ENCODE measurements around the gene PON2. TPM values are rescaled to one million over a fixed set of nuclear protein-coding genes. Genes with fewer than 3 reads are reported as not detected.
A peak's percentile ranks its signal among the peaks of the same experiment; 100 is the strongest.

PON2 gene
- total RNA-seq, 1 experiment from 2014 or later, result 50.3 TPM

GRCh38 chr7:95421000-95421846, 13.6 kb downstream of the PON2 start:
- ChIA-PET CTCF (interaction anchor here (0.7 kb wide), 1 partner anchor 558 kb away, joined by 4 read pairs; no protein-coding TSS in a partner anchor), POLR2A (ENCODE audit: unreplicated experiment) (no interaction called here)
- H3K4me2 ChIP-seq, result no peak overlapping the region
- H3K36me3 ChIP-seq (ENCODE audit: low read depth), result no peaks in the 10 kb centered on the region
- no peak overlapping the region for H3K27ac ChIP-seq
- no TSS peak for BruUV-seq (replicated peaks)
- H3K79me2 ChIP-seq (ENCODE audit: low read depth), result no peaks in the 10 kb centered on the region
- DNase-seq, result peak; percentile 3 to 55
- H2AFZ ChIP-seq, result no peak overlapping the region
- no peaks in the 10 kb centered on the region for H3F3A ChIP-seq (ENCODE audit: insufficient read depth, low read depth)
- no peaks in the 10 kb centered on the region for H4K20me1 ChIP-seq (ENCODE audit: insufficient read depth)
- intact Hi-C loops (cut with micrococcal nuclease; ENCODE audit: unreplicated experiment), result no loop called here
- H3K9me2 ChIP-seq (ENCODE audit: insufficient read depth), result no peaks in the 10 kb centered on the region
- no peak overlapping the region for H3K4me3 ChIP-seq
- no peaks in the 10 kb centered on the region for H3K9me3 ChIP-seq (ENCODE audit: insufficient read depth, low read depth)
- no peak for TF ChIP-seq CTCF (conservative IDR thresholded peaks at IDR 0.05)
- TF ChIP-seq EZH2 (IDR thresholded peaks at IDR 0.05; ENCODE audit: low read depth), result no peak
- H3K27me3 ChIP-seq (ENCODE audit: insufficient read depth, low read depth), result no peaks in the 10 kb centered on the region
- H3K4me1 ChIP-seq (replicated peaks; ENCODE audit: insufficient read depth), result no peaks in the 10 kb centered on the region

- no peak for DNase-seq
- ChIA-PET CTCF (interaction anchor here (0.6 kb wide), 1 partner anchor 279 kb away, joined by 7 read pairs; no protein-coding TSS in a partner anchor), POLR2A (ENCODE audit: unreplicated experiment) (interaction anchor here (0.6 kb wide), 1 partner anchor 17 kb away, joined by 3 read pairs; no protein-coding TSS in a partner anchor)
- Histone ChIP-seq H3K27me3 (ENCODE audit: insufficient read depth, low read depth) (no peaks in the 10 kb centered on the region), H3K9me2 (ENCODE audit: insufficient read depth) (no peaks in the 10 kb centered on the region), H4K20me1 (ENCODE audit: insufficient read depth) (no peaks in the 10 kb centered on the region), H2AFZ (no peak overlapping the region), H3K4me2 (no peak overlapping the region), H3K79me2 (ENCODE audit: low read depth) (no peaks in the 10 kb centered on the region), H3K4me3 (no peak overlapping the region), H3K36me3 (ENCODE audit: low read depth) (no peaks in the 10 kb centered on the region), H3K27ac (no peak overlapping the region), H3K4me1 (replicated peaks; ENCODE audit: insufficient read depth) (no peaks in the 10 kb centered on the region), H3F3A (ENCODE audit: insufficient read depth, low read depth) (no peaks in the 10 kb centered on the region), H3K9me3 (ENCODE audit: insufficient read depth, low read depth) (no peaks in the 10 kb centered on the region)
- intact Hi-C loops (cut with micrococcal nuclease; ENCODE audit: unreplicated experiment), result no loop called here
- TF ChIP-seq CTCF (conservative IDR thresholded peaks at IDR 0.05), result no peak
- no peak for TF ChIP-seq EZH2 (IDR thresholded peaks at IDR 0.05; ENCODE audit: low read depth)
- BruUV-seq (replicated peaks), result no TSS peak
These were observed 22.8 kb downstream of the PON2 start for GRCh38 chr7:95412075-95412474.

GRCh38 chr7:95411666-95412065, 23.2 kb downstream of the PON2 start:
- BruUV-seq (replicated peaks), result no TSS peak
- H3K4me1 ChIP-seq (replicated peaks; ENCODE audit: insufficient read depth), result no peaks in the 10 kb centered on the region
- POLR2A ChIA-PET (ENCODE audit: unreplicated experiment), result interaction anchor here (0.6 kb wide), 1 partner anchor 18 kb away, joined by 3 read pairs; no protein-coding TSS in a partner anchor

More at GRCh38 chr7:95411666-95412065, 23.2 kb downstream of the PON2 start:
- Histone ChIP-seq H3K4me3 (no peak overlapping the region), H3K79me2 (ENCODE audit: low read depth) (no peaks in the 10 kb centered on the region), H3F3A (ENCODE audit: insufficient read depth, low read depth) (no peaks in the 10 kb centered on the region), H3K36me3 (ENCODE audit: low read depth) (no peaks in the 10 kb centered on the region), H4K20me1 (ENCODE audit: insufficient read depth) (no peaks in the 10 kb centered on the region), H3K4me2 (no peak overlapping the region), H3K27ac (no peak overlapping the region), H3K9me2 (ENCODE audit: insufficient read depth) (no peaks in the 10 kb centered on the region), H2AFZ (no peak overlapping the region), H3K9me3 (ENCODE audit: insufficient read depth, low read depth) (no peaks in the 10 kb centered on the region), H3K27me3 (ENCODE audit: insufficient read depth, low read depth) (no peaks in the 10 kb centered on the region)
- intact Hi-C loops (cut with micrococcal nuclease; ENCODE audit: unreplicated experiment), result no loop called here
- CTCF ChIA-PET, result interaction anchor here (0.6 kb wide), 1 partner anchor 279 kb away, joined by 7 read pairs; no protein-coding TSS in a partner anchor
- no peak for DNase-seq
- TF ChIP-seq EZH2 (IDR thresholded peaks at IDR 0.05; ENCODE audit: low read depth), result no peak
- no peak for TF ChIP-seq CTCF (conservative IDR thresholded peaks at IDR 0.05)
